GM10266 (cell line): ENCODE data around the gene ADSS1.

ENCODE experiments used
- DNase-seq: peaks from one replicate; pipeline ENCODE4 v3.0.0; 2012; ENCODE audit errors: extremely low spot score
- TF ChIP-seq, protein P1 (sequence below): IDR thresholded peaks from 2 replicates; pipeline ENCODE4 v1.5.1; 2012; ENCODE audit warnings: mild to moderate bottlenecking, low read depth; ENCODE audit not compliant: control insufficient read depth, insufficient read depth; ENCODE audit errors: missing control alignments

Gene ADSS1

DNA sequence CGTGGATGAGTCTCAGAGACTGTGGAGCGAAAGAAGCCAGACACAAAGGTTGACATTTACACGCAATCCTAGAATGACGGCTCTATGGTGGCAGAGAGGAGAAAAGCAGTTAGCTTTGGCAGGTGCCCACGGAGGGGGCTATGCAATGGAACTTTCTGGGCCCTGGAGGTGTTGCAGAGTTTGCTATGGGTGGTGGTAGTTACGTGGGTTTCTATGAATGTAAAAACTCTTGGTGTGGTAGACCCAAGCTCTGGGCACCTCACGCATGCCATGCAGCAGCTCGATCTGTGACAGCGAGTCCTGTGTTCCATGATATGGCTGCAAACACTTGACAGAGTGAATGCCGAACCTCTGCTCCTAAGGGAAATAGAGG is 39.6 kb upstream of the ADSS1 start:
- TF ChIP-seq, protein P1, sequence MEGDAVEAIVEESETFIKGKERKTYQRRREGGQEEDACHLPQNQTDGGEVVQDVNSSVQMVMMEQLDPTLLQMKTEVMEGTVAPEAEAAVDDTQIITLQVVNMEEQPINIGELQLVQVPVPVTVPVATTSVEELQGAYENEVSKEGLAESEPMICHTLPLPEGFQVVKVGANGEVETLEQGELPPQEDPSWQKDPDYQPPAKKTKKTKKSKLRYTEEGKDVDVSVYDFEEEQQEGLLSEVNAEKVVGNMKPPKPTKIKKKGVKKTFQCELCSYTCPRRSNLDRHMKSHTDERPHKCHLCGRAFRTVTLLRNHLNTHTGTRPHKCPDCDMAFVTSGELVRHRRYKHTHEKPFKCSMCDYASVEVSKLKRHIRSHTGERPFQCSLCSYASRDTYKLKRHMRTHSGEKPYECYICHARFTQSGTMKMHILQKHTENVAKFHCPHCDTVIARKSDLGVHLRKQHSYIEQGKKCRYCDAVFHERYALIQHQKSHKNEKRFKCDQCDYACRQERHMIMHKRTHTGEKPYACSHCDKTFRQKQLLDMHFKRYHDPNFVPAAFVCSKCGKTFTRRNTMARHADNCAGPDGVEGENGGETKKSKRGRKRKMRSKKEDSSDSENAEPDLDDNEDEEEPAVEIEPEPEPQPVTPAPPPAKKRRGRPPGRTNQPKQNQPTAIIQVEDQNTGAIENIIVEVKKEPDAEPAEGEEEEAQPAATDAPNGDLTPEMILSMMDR = no peak
- no peak for DNase-seq

DNA sequence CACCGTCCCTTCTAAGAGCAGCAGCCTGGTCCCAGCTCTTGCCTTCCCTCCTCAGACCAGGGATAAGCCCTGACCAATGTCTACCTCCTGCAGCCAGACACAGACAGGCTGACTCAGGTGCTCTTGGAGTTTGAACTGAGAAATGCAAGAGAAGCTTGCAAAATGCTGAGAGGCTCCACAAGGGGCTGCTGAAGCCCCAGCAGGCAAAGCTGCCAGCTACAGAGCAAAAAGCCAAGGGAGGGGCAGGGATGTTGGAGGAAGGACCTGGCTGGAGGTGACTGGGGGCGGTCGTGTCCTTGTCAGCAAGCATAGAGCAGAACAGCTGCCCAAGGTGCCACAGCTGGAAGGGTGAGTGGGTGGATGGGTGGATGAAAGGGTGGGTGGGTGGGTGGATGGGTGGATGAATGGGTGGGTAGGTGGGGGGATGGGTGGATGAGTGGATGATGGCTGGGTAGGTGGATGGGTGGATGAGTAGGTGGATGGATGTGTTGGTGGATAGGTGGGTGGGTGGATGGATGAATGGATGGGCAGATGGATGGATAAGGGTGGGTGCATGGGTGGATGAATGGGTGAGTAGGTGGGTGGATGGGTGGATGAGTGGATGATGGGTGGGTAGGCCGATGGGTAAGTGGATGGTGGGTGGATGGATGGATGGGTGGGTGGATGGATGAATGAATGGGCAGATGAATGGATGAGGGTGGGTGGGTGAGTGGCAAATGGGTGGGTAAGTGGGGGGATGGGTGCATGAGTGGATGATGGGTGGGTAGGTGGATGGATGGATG is 38.6 kb upstream of the ADSS1 start:
- TF ChIP-seq, protein P1 = peak; percentile 3

DNA sequence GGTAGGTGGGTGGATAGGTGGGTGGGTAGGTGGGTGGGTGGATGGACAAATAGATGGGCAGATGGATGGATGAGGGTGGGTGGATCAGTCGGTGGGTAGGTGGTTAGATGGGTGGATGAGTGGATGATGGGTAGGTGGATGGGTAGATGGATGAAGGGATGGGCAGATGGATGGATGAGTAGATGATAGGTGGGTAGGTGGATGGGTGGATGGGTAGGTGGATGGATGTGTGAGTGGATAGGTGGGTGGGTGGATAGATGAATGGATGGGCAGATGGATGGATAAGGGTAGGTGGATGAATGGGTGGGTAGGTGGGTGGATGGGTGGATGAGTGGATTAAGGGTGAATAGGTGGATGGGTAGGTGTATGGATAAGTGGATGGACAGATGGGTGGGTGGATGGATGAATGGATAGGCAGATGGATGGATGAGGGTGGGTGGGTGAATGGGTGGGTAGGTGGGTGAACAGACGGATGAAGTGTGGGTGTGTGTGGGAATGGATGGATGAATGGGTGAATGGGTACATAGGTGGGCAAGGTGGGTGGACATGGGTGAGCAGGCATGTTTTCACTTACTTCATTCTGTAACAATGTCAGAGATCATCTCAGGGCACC is 37.9 kb upstream of the ADSS1 start:
- DNase-seq = no peak
- TF ChIP-seq, protein P1 = no peak

More for the DNA sequence above, 38.6 kb upstream of the ADSS1 start:
- DNase-seq = no peak

DNA sequence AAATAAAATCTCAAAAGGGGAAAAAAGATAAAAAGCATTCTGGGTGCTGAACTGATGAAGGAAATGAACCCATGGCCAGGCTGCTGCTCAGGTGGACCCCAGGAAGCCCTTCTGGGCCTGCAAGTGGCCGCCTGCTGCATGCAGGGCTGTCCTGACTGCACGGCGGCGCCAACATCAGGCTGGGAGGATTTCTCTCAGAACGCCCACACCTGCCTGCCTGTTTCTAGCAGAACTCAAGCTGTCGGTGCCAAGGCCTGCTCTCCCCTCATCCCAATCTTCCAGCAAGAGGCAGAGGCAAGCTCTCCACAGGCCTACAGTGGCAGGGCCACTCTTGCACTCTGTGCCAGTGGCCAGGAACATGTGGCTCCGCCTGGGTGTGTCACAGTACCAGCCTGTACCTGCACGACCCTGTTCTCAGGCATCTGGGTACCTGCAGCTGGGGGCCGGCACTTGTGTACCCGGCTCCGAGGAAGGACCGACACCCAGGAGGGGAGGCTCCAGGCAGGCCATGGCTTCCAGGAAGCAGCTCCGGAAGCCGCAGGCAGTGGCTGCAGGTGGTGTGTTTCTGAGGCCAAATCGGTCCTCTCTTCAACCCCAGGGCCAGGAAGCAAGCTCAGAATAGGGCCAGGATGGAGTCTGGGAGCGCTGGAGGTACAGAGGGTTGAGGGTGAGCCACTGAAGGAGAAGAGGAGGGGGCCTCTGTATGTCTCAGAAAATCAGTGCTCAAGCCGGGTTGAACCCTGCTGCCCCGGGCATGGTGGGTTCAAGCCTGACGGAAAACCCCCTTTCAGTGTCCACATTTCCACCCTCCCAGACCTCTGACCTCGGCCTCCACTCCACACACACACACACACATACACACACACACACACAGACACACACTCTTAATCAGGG is 37.2 kb upstream of the ADSS1 start:
- TF ChIP-seq, protein P1 = no peak
- no peak for DNase-seq

DNA sequence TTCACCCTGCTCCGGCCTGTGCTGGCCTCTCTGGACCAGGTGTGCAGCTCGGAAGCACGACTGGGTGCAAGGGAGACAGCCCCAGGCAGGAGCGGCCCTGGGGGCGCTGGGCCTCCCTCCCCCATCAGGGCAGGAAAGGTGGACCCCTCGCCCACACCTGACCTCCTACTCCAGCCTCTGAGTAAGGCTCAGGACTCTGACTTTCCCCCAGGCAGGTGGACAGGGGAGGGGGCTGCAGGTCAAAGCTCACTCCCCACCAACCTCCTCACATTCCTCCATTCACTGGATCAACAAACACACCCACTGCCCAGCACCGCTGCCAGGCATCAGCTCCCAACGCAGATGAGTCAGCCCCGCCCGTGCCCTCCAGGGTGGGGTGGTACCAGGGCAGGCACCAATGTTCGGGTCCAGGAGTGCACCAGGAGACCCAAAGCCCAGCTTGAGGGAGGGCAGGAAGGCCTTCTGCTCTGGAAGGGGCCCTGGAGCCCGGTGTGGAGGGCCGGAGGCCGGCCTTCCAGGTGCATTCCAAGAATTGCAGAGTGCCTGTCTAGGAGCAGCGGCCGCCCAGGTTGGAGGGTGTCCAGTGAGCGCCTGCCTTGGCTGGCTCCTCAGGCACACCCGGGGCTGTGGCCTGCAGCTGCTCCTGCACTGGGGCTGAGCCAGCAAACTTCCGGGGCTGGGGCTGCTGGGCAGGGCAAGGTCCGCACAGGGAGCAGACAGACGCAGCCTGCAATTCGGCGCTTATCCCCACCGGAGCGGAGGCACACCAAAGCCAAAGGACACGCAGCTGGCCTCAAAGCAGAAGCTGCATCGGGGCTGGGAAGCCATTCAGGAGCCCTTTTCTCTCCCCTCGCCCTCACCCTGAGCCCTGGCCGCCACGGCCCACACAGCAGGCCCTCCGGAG is 36.2 kb upstream of the ADSS1 start:
- DNase-seq = no peak
- TF ChIP-seq, protein P1 = no peak

DNA sequence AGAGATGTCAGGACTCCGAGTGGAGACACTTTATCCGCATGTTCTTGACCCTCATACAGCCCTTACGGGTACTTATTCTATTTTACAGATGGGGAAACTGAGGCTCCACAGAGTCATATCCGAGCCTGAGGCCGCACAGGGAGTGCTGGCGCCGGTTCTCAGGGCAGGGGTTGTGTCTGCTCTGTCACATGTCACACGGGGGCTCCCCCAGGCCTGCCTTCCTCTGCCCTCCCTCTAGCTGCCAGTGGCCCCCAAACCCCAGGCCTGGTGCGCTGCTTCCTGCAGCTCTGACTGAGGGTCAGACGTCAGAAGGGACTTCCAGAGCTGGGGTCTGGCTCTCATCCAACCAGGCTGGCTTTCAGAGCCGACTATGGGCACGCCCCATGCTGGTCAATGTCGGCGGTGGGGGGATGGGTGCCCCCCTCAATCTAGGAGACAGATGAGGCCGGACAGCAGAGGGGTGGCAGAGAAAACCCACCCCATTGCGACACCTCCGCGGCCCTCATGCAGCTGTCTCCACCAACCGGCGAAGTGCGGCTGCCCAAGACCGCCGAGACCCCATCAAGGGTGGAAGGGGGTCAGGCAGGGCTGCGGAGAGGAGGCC is 35.4 kb upstream of the ADSS1 start:
- TF ChIP-seq, protein P1 = no peak
- no peak for DNase-seq
